HAP-1 (cell line): Measurements from ENCODE around the gene MRPL53.

Experiments used
- DNase-seq, 2 experiments: peaks; one replicate each; pipeline ENCODE4 v3.0.0-alpha.2; 2016 to 2020; ENCODE audit warnings: low spot score in 2 of 2
- H3K27me3 ChIP-seq: fragments of 250-450 bp; sonication (Bioruptor Pico); 2 replicates; pipeline ENCODE4 v1.5.1; 2020; ENCODE audit warnings: low read depth, mild to moderate bottlenecking, moderate library complexity
- H3K36me3 ChIP-seq: fragments of 250-450 bp; sonication (Bioruptor Pico); replicated peaks from 2 replicates; pipeline ENCODE4 v1.5.1; 2020; ENCODE audit warnings: mild to moderate bottlenecking
- H3K4me1 ChIP-seq: fragments of 250-450 bp; sonication (Bioruptor Pico); 2 replicates; pipeline ENCODE4 v1.5.1; 2020; ENCODE audit warnings: mild to moderate bottlenecking
- H3K4me3 ChIP-seq: fragments of 250-450 bp; sonication (Bioruptor Pico); 2 replicates; pipeline ENCODE4 v1.5.1; 2020; ENCODE audit warnings: mild to moderate bottlenecking, moderate library complexity
- H3K9me3 ChIP-seq: fragments of 250-450 bp; sonication (Bioruptor Pico); 2 replicates; pipeline ENCODE4 v1.5.1; 2020; ENCODE audit warnings: mild to moderate bottlenecking, moderate library complexity
- in situ Hi-C: fragments of 300-500 bp; cut with MboI; formaldehyde crosslinking; loops from 3 replicates; pipeline ENCODE4 v1.14.3; 2020; ENCODE audit warnings: low sequenced_read_pairs, inconsistent platforms, mixed read lengths

Gene MRPL53

GRCh38 chr2:74425523-74425922 lies 47.0 kb downstream of the MRPL53 start:
- Histone ChIP-seq H3K4me1 (no peaks in the 10 kb centered on the region; the same call in 1 of the 2 replicates), H3K27me3 (no peaks in the 10 kb centered on the region), H3K4me3 (no peak overlapping the region), H3K9me3 (no peaks in the 10 kb centered on the region), H3K36me3 (peaks cover 31% of the 10 kb centered on the region)
- in situ Hi-C loops = no loop called here
- DNase-seq = no peak

GRCh38 chr2:74424995-74425406 lies 47.5 kb downstream of the MRPL53 start:
- H3K27me3 ChIP-seq = no peaks in the 10 kb centered on the region
- peaks cover 31% of the 10 kb centered on the region for H3K36me3 ChIP-seq
- no peak overlapping the region for H3K4me3 ChIP-seq
- no peaks in the 10 kb centered on the region for H3K9me3 ChIP-seq
- no peaks in the 10 kb centered on the region; the same call in 1 of the 2 replicates for H3K4me1 ChIP-seq
- in situ Hi-C loops = no loop called here
- no peak for DNase-seq

GRCh38 chr2:74424139-74424992 lies 48.1 kb downstream of the MRPL53 start:
- Histone ChIP-seq H3K4me3 (no peak overlapping the region), H3K4me1 (no peaks in the 10 kb centered on the region; the same call in 1 of the 2 replicates), H3K27me3 (no peaks in the 10 kb centered on the region), H3K9me3 (no peaks in the 10 kb centered on the region), H3K36me3 (peaks cover 26% of the 10 kb centered on the region)
- DNase-seq = no peak
- in situ Hi-C loops = no loop called here

DNA sequence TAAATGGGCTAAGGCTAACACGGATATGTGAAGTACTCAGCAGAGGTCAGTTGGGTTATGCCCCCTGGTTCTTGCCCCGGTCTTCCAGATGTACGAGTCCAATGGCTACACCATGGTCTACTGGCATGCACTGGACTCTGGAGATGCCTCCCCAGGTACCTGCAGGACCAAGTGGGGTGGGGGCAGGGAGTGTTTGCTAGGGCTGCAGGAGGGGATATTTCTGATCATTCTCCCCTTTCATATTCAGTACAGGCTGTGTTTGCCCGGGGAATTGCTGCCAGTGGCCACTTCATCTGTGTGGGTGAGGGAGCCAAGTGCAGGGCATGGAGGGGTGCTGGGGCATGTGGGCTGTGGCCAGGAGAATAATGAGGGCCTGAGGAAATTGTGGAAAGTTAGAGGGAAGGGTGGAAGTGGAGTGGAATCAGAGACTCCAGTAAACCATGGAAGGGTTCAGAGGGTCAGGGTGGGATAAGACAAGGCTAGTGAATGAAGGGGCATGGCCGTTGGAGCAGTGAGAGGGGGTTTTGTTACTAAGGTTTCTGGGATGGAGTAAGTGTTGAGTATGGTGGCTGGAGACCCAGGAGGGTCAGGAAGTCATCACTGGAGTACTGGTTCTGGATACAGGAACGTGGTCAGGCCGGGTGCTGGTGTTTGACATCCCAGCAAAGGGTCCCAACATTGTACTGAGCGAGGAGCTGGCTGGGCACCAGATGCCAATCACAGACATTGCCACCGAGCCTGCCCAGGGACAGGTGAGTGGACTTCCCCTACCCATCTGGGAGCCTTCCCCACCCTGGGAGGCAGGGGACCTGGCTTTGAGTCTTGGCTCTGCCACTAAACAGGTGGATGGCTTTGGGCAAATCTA lies 49.0 kb downstream of the MRPL53 start:
- in situ Hi-C loops = no loop called here
- Histone ChIP-seq H3K4me1 (no peaks in the 10 kb centered on the region; the same call in 1 of the 2 replicates), H3K4me3 (no peak overlapping the region), H3K9me3 (no peaks in the 10 kb centered on the region), H3K27me3 (no peaks in the 10 kb centered on the region), H3K36me3 (peaks cover 20% of the 10 kb centered on the region)
- DNase-seq = no peak
